OCI-LY7 (cell line): ENCODE measurements around the gene HEYL.

Source experiments
- EZH2phosphoT487 ChIP-seq: fragments of 200-600 bp; sonication (generic); IDR thresholded peaks from 2 replicates; pipeline ENCODE4 v1.6.1; 2018; ENCODE audit warnings: low read depth, borderline replicate concordance, mild to moderate bottlenecking, mixed run types, antibody characterized with exemption, low read length, moderate library complexity, mixed read lengths
- TF ChIP-seq, protein P1 (sequence below): fragments of 200-600 bp; sonication (generic); conservative IDR thresholded peaks from 2 replicates; pipeline ENCODE4 v1.5.1; 2014; ENCODE audit warnings: mild to moderate bottlenecking, antibody characterized with exemption, low read length, moderate library complexity, mixed read lengths

DNA sequence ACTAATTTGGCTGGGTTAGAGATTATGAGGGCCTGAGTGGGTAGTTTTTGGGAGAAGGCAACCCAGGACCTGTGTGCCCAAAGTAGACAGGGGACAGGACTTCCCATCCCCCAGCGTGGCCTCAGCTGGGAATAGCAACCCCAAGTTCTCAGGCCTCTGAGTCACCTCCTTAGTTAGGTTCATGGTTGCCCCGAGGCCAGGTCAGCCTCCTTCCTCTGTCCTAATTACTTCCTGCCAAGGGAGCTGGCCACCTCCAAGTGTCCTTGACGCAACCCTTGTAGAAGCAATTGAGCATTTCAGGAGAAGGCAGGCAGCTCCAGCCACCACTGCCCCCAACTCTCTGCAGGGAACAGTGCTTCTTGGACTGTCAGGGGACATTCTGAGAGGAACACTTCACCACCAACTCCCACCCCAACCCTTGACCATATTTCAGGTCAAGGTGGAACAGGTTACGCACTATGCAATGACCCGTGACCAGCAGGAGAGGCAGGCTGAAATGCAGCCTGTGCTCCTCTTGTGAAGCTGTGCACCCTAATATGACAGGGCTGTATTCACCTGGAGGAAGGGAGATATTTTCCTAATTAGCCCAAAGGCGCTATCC is 37.6 kb upstream of the HEYL start:
- TF ChIP-seq, protein P1, sequence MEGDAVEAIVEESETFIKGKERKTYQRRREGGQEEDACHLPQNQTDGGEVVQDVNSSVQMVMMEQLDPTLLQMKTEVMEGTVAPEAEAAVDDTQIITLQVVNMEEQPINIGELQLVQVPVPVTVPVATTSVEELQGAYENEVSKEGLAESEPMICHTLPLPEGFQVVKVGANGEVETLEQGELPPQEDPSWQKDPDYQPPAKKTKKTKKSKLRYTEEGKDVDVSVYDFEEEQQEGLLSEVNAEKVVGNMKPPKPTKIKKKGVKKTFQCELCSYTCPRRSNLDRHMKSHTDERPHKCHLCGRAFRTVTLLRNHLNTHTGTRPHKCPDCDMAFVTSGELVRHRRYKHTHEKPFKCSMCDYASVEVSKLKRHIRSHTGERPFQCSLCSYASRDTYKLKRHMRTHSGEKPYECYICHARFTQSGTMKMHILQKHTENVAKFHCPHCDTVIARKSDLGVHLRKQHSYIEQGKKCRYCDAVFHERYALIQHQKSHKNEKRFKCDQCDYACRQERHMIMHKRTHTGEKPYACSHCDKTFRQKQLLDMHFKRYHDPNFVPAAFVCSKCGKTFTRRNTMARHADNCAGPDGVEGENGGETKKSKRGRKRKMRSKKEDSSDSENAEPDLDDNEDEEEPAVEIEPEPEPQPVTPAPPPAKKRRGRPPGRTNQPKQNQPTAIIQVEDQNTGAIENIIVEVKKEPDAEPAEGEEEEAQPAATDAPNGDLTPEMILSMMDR: no peak
- TF ChIP-seq EZH2phosphoT487: no peak
